HepG2 (cell line): Measurements from ENCODE around the gene RBM18. TPM values are rescaled to one million over a fixed set of nuclear protein-coding genes. Genes with fewer than 3 reads are reported as not detected.
A peak's percentile ranks its signal among the peaks of the same experiment; 100 is the strongest.

Experiments
- ATF6 ChIP-seq: sonication (generic); formaldehyde crosslinking; conservative IDR thresholded peaks from 2 replicates; pipeline ENCODE4 v1.4.0; 2020; ENCODE audit warnings: missing genetic modification reagents
- DPF2 ChIP-seq: sonication (generic); formaldehyde crosslinking; IDR thresholded peaks from 2 replicates; pipeline ENCODE4 v1.4.0; 2020; ENCODE audit warnings: mild to moderate bottlenecking, low read depth, missing genetic modification reagents, borderline replicate concordance
- EHMT2 ChIP-seq: fragments of 200-600 bp; sonication (generic); IDR thresholded peaks from 2 replicates; pipeline ENCODE4 v1.7.0; 2017; ENCODE audit warnings: antibody characterized with exemption, low read depth, low read length, borderline replicate concordance
- GFI1 ChIP-seq: sonication (generic); formaldehyde crosslinking; IDR thresholded peaks from 2 replicates; pipeline ENCODE4 v1.5.0; 2020; ENCODE audit warnings: missing genetic modification reagents, mild to moderate bottlenecking, borderline replicate concordance
- ISL2 ChIP-seq: sonication (generic); formaldehyde crosslinking; IDR thresholded peaks from 2 replicates; pipeline ENCODE4 v1.5.0; 2020; ENCODE audit warnings: missing genetic modification reagents
- NFATC3 ChIP-seq: sonication (generic); formaldehyde crosslinking; IDR thresholded peaks from 2 replicates; pipeline ENCODE4 v1.5.1; 2020; ENCODE audit warnings: mild to moderate bottlenecking, missing genetic modification reagents
- SMARCC2 ChIP-seq: fragments of 450-650 bp; IDR thresholded peaks from 2 replicates; pipeline ENCODE4 v1.6.1; 2017; ENCODE audit warnings: antibody characterized with exemption, mild to moderate bottlenecking
- THRA ChIP-seq: sonication (generic); formaldehyde crosslinking; IDR thresholded peaks from 2 replicates; pipeline ENCODE4 v1.4.0; 2020; ENCODE audit warnings: missing genetic modification reagents, borderline replicate concordance
- ZC3H4 ChIP-seq: sonication (generic); formaldehyde crosslinking; IDR thresholded peaks from 2 replicates; pipeline ENCODE4 v1.4.0; 2020; ENCODE audit warnings: missing genetic modification reagents, borderline replicate concordance
- ZNF234 ChIP-seq: sonication (generic); formaldehyde crosslinking; conservative IDR thresholded peaks from 2 replicates; pipeline ENCODE4 v1.5.1; 2020; ENCODE audit warnings: mild to moderate bottlenecking, missing genetic modification reagents
- ZNF253 ChIP-seq: sonication (generic); formaldehyde crosslinking; IDR thresholded peaks from 2 replicates; pipeline ENCODE4 v1.8.0; 2022; ENCODE audit warnings: mild to moderate bottlenecking, missing genetic modification reagents, borderline replicate concordance
- ZNF558 ChIP-seq: sonication (generic); formaldehyde crosslinking; IDR thresholded peaks from 2 replicates; pipeline ENCODE4 v1.9.0; 2022; ENCODE audit warnings: mild to moderate bottlenecking, missing genetic modification reagents, borderline replicate concordance
- ZNF569 ChIP-seq: sonication (generic); formaldehyde crosslinking; IDR thresholded peaks from 2 replicates; pipeline ENCODE4 v1.5.0; 2020; ENCODE audit warnings: mild to moderate bottlenecking, missing genetic modification reagents, moderate library complexity, borderline replicate concordance
- ZNF597 ChIP-seq: sonication (generic); formaldehyde crosslinking; IDR thresholded peaks from 2 replicates; pipeline ENCODE4 v1.5.0; 2020; ENCODE audit warnings: missing genetic modification reagents
- ZSCAN31 ChIP-seq: sonication (generic); formaldehyde crosslinking; IDR thresholded peaks from 2 replicates; pipeline ENCODE4 v1.5.0; 2020; ENCODE audit warnings: low read depth, mild to moderate bottlenecking, missing genetic modification reagents
- polyA plus RNA-seq, 8 experiments: library from polyadenylated mRNA; depleted of rRNA in 3 of 8; stranded (reverse) in 7 of 8; unstranded in 1 of 8; fragments of >200 nt; fragmentation: Illumina TruSeq in 4 of 8; extraction: Trizol in 4 of 8; gene quantifications; 2 replicates each; pipeline versions ENCODE4 v1.2.1 to v1.2.3, GENCODE V29; 2011 to 2016; ENCODE audit warnings: low read depth in 4 of 8, missing spikeins in 1 of 8, mixed read lengths in 1 of 8; ENCODE audit not compliant: insufficient read depth in 1 of 8
- total RNA-seq, 5 experiments: library from RNA; depleted of rRNA; stranded (reverse); fragments of >200 nt; fragmentation: Illumina TruSeq; extraction: Trizol; gene quantifications; 2 replicates each; pipeline ENCODE4 v1.2.3, GENCODE V29; 2016; ENCODE audit warnings: low read depth in 1 of 5
- TF ChIP-seq, protein P1 (sequence below): sonication (generic); formaldehyde crosslinking; conservative IDR thresholded peaks from 2 replicates; pipeline ENCODE4 v1.4.0; 2020; ENCODE audit warnings: missing genetic modification reagents
- TF ChIP-seq, protein P2 (sequence below): sonication (generic); formaldehyde crosslinking; IDR thresholded peaks from 2 replicates; pipeline ENCODE4 v1.4.0; 2020; ENCODE audit warnings: mild to moderate bottlenecking, missing genetic modification reagents
- TF ChIP-seq, protein P3 (sequence below): sonication (generic); IDR thresholded peaks from 2 replicates; pipeline ENCODE4 v1.6.1; 2016; ENCODE audit warnings: low read depth, borderline replicate concordance

The RBM18 gene
- total and polyA plus RNA-seq, 2 of the 13 experiments (the other 11 are each of a cell fraction or from before 2014, with no cell fraction given) = 12.6 to 16.6 TPM

GRCh38 chr9:122213589-122214413 lies 50.8 kb downstream of the RBM18 start (continued):
- TF ChIP-seq ZNF597 (CRISPR knock-in tag) (no peak), DPF2 (CRISPR knock-in tag) (no peak), ISL2 (CRISPR knock-in tag) (0 out of 2 replicates have a peak, but pooled peaks have one; percentile 49), THRA (CRISPR knock-in tag) (no peak; the same call in 1 of the 2 replicates), GFI1 (CRISPR knock-in tag) (no peak), SMARCC2 (no peak), ZNF253 (CRISPR knock-in tag) (0 out of 2 replicates have a peak, but pooled peaks have one; percentile 75), EHMT2 (no peak), NFATC3 (CRISPR knock-in tag) (no peak; the same call in 1 of the 2 replicates), ATF6 (CRISPR knock-in tag) (no peak), ZNF558 (no peak; the same call in 1 of the 2 replicates), ZNF569 (no peak), ZC3H4 (CRISPR knock-in tag) (no peak), ZSCAN31 (0 out of 2 replicates have a peak, but pooled peaks have one; percentile 48), ZNF234 (CRISPR knock-in tag) (no peak)
- TF ChIP-seq, protein P1, sequence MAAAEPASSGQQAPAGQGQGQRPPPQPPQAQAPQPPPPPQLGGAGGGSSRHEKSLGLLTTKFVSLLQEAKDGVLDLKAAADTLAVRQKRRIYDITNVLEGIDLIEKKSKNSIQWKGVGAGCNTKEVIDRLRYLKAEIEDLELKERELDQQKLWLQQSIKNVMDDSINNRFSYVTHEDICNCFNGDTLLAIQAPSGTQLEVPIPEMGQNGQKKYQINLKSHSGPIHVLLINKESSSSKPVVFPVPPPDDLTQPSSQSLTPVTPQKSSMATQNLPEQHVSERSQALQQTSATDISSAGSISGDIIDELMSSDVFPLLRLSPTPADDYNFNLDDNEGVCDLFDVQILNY (CRISPR knock-in tag) = 0 out of 2 replicates have a peak, but pooled peaks have one; percentile 34
- TF ChIP-seq, protein P2, sequence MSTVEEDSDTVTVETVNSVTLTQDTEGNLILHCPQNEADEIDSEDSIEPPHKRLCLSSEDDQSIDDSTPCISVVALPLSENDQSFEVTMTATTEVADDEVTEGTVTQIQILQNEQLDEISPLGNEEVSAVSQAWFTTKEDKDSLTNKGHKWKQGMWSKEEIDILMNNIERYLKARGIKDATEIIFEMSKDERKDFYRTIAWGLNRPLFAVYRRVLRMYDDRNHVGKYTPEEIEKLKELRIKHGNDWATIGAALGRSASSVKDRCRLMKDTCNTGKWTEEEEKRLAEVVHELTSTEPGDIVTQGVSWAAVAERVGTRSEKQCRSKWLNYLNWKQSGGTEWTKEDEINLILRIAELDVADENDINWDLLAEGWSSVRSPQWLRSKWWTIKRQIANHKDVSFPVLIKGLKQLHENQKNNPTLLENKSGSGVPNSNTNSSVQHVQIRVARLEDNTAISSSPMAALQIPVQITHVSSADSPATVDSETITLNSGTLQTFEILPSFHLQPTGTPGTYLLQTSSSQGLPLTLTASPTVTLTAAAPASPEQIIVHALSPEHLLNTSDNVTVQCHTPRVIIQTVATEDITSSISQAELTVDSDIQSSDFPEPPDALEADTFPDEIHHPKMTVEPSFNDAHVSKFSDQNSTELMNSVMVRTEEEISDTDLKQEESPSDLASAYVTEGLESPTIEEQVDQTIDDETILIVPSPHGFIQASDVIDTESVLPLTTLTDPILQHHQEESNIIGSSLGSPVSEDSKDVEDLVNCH (CRISPR knock-in tag) = no peak
- TF ChIP-seq, protein P3, sequence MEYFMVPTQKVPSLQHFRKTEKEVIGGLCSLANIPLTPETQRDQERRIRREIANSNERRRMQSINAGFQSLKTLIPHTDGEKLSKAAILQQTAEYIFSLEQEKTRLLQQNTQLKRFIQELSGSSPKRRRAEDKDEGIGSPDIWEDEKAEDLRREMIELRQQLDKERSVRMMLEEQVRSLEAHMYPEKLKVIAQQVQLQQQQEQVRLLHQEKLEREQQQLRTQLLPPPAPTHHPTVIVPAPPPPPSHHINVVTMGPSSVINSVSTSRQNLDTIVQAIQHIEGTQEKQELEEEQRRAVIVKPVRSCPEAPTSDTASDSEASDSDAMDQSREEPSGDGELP = peak; percentile 42; the same call in 1 of the 2 replicates
